ENCODE measurements around the gene COL9A3.
A peak's percentile ranks its signal among the peaks of the same experiment; 100 is the strongest.

The COL9A3 gene

GRCh38 chr20:62830251-62830650 is 13.4 kb downstream of the COL9A3 start:
- TF ChIP-seq CTCF (IDR thresholded peaks at IDR 0.05; ENCODE audit: insufficient read depth, low read length, poor library complexity, severe bottlenecking) = no peak
- TF ChIP-seq EZH2phosphoT487 (conservative IDR thresholded peaks at IDR 0.05; ENCODE audit: low read length) = no peak
- no peaks in the 10 kb centered on the region for H3F3A ChIP-seq (ENCODE audit: insufficient read depth)
- no peaks in the 10 kb centered on the region for H3K36me3 ChIP-seq (ENCODE audit: low read length)
- no peak overlapping the region for H3K27ac ChIP-seq (ENCODE audit: low read depth, low read length)
- H3K9me2 ChIP-seq (replicated peaks; ENCODE audit: insufficient read depth, low read length) = no peaks in the 10 kb centered on the region
- H3K27me3 ChIP-seq (ENCODE audit: low read length) = no peaks in the 10 kb centered on the region
- H3K4me2 ChIP-seq (ENCODE audit: low read depth, low read length, poor library complexity, severe bottlenecking) = no peak overlapping the region
- H2AFZ ChIP-seq (ENCODE audit: low read depth, low read length, severe bottlenecking) = no peak overlapping the region
- H3K9ac ChIP-seq (ENCODE audit: low read length) = no peak overlapping the region
- H3K9me3 ChIP-seq (ENCODE audit: insufficient read depth, low read length) = no peaks in the 10 kb centered on the region
- H4K20me1 ChIP-seq (ENCODE audit: low read depth, low read length) = no peaks in the 10 kb centered on the region
- H3K4me3 ChIP-seq (ENCODE audit: insufficient read depth, low read length, poor library complexity, severe bottlenecking) = no peak overlapping the region
- H3K79me2 ChIP-seq (ENCODE audit: insufficient read depth, low read length) = no peaks in the 10 kb centered on the region

DNA sequence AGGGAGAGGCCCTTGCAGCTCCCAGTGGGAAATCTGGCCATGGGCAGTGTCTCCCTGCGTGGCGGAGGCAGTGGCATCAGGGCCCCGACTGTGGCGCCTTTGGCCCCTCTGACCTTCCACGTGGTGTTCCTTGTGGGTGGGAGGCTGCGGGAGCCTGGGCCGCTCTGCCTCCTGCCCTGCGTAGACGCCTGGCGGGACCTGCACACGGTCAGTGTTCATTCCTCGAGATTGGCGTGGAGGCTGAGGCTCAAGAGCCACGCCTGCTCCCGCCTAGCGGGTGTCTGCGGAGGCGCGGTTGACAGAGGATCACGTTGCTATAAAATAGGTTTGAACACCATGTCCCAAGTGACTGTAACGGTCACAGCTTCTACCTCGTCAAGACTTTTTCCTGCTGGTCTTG is 14.0 kb downstream of the COL9A3 start:
- no peaks in the 10 kb centered on the region for H3F3A ChIP-seq (ENCODE audit: insufficient read depth)
- no peak for TF ChIP-seq EZH2phosphoT487 (conservative IDR thresholded peaks at IDR 0.05; ENCODE audit: low read length)
- TF ChIP-seq CTCF (IDR thresholded peaks at IDR 0.05; ENCODE audit: insufficient read depth, low read length, poor library complexity, severe bottlenecking) = no peak
- no peak overlapping the region for H2AFZ ChIP-seq (ENCODE audit: low read depth, low read length, severe bottlenecking)
- no peaks in the 10 kb centered on the region for H3K9me3 ChIP-seq (ENCODE audit: insufficient read depth, low read length)
- no peak overlapping the region for H3K27ac ChIP-seq (ENCODE audit: low read depth, low read length)
- H3K27me3 ChIP-seq (ENCODE audit: low read length) = no peaks in the 10 kb centered on the region
- no peaks in the 10 kb centered on the region for H3K36me3 ChIP-seq (ENCODE audit: low read length)
- no peak overlapping the region for H3K9ac ChIP-seq (ENCODE audit: low read length)
- no peaks in the 10 kb centered on the region for H3K9me2 ChIP-seq (replicated peaks; ENCODE audit: insufficient read depth, low read length)
- H3K79me2 ChIP-seq (ENCODE audit: insufficient read depth, low read length) = no peaks in the 10 kb centered on the region
- no peak overlapping the region for H3K4me3 ChIP-seq (ENCODE audit: insufficient read depth, low read length, poor library complexity, severe bottlenecking)
- no peak overlapping the region for H3K4me2 ChIP-seq (ENCODE audit: low read depth, low read length, poor library complexity, severe bottlenecking)
- no peaks in the 10 kb centered on the region for H4K20me1 ChIP-seq (ENCODE audit: low read depth, low read length)

DNA sequence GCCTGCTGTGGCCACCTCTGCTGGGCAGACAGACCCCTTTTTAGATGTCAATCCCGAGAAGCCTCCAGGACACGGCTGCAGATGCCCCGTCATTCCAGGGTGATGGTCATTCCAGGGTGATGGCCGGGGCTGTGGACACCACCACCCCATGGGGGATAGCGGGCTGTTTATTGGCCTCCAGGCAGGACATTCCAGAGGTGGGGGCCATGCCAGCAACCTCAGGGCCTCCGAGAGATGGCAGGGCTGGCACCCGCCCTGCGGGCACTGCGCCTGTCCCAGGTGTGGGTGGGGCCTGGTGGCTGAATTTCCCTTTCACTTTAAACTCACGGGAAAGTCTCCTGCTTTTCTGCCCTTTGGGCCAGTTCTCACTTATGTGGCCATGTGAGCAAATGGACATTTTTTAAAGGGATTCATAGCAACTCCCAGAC is 14.5 kb downstream of the COL9A3 start:
- Histone ChIP-seq H3K4me3 (ENCODE audit: insufficient read depth, low read length, poor library complexity, severe bottlenecking) (no peak overlapping the region), H3K36me3 (ENCODE audit: low read length) (no peaks in the 10 kb centered on the region), H3K9me2 (replicated peaks; ENCODE audit: insufficient read depth, low read length) (no peaks in the 10 kb centered on the region), H3F3A (ENCODE audit: insufficient read depth) (no peaks in the 10 kb centered on the region), H3K79me2 (ENCODE audit: insufficient read depth, low read length) (no peaks in the 10 kb centered on the region), H3K4me2 (ENCODE audit: low read depth, low read length, poor library complexity, severe bottlenecking) (no peak overlapping the region), H4K20me1 (ENCODE audit: low read depth, low read length) (no peaks in the 10 kb centered on the region), H3K9ac (ENCODE audit: low read length) (no peak overlapping the region), H3K27ac (ENCODE audit: low read depth, low read length) (no peak overlapping the region), H3K27me3 (ENCODE audit: low read length) (no peaks in the 10 kb centered on the region), H2AFZ (ENCODE audit: low read depth, low read length, severe bottlenecking) (no peak overlapping the region), H3K9me3 (ENCODE audit: insufficient read depth, low read length) (no peaks in the 10 kb centered on the region)
- no peak for TF ChIP-seq CTCF (IDR thresholded peaks at IDR 0.05; ENCODE audit: insufficient read depth, low read length, poor library complexity, severe bottlenecking)

GRCh38 chr20:62831854-62832211 is 15.0 kb downstream of the COL9A3 start:
- no peaks in the 10 kb centered on the region for H3K27me3 ChIP-seq (ENCODE audit: low read length)
- peak overlapping the region; percentile 42 for H3K4me2 ChIP-seq (ENCODE audit: low read depth, low read length, poor library complexity, severe bottlenecking)
- H3K36me3 ChIP-seq (ENCODE audit: low read length) = no peaks in the 10 kb centered on the region
- H3K9me3 ChIP-seq (ENCODE audit: insufficient read depth, low read length) = no peaks in the 10 kb centered on the region
- no peaks in the 10 kb centered on the region for H3F3A ChIP-seq (ENCODE audit: insufficient read depth)
- no peaks in the 10 kb centered on the region for H4K20me1 ChIP-seq (ENCODE audit: low read depth, low read length)
- H3K4me3 ChIP-seq (ENCODE audit: insufficient read depth, low read length, poor library complexity, severe bottlenecking) = no peak overlapping the region
- no peaks in the 10 kb centered on the region for H3K9me2 ChIP-seq (replicated peaks; ENCODE audit: insufficient read depth, low read length)
- no peaks in the 10 kb centered on the region for H3K79me2 ChIP-seq (ENCODE audit: insufficient read depth, low read length)
- H3K27ac ChIP-seq (ENCODE audit: low read depth, low read length) = no peak overlapping the region
- H2AFZ ChIP-seq (ENCODE audit: low read depth, low read length, severe bottlenecking) = no peak overlapping the region
- H3K9ac ChIP-seq (ENCODE audit: low read length) = no peak overlapping the region
- no peak for TF ChIP-seq CTCF (IDR thresholded peaks at IDR 0.05; ENCODE audit: insufficient read depth, low read length, poor library complexity, severe bottlenecking)
- TF ChIP-seq EZH2phosphoT487 (conservative IDR thresholded peaks at IDR 0.05; ENCODE audit: low read length) = no peak

Measured in SU-DHL-6 (cell line).